ENCODE measurements around the gene DAG1.

DAG1 gene

DNA sequence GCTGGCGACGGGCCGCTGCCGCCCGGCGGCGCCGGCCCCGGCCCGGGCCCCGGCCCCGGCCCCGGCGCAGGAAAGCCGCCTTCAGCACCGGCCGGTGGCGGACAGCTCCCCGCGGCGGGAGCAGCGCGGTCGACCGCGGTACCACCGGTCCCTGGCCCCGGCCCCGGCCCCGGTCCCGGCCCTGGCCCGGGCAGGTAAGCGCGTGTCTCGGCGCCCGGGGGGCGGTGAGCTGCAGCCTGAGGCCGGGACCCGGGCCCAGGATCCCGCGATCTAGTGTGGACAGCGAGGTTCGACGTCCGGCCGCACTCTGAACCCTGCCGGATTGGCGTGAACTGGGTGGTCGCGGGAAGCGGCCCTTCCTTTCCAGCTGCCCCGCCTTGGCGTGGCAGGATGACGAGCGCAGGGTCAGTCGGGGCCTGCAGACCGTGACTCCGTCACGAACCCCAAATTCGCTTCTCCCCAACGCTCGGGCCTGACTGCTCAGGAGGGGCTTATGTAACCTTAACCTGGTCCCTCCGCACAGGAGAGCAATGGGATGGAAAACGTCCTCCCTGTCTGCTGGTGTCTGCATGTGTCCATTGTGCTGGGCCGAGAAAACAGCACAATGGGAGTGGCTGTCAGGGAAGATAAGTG is 84.7 kb downstream of the DAG1 start:
- no peak for DNase-seq

DNA sequence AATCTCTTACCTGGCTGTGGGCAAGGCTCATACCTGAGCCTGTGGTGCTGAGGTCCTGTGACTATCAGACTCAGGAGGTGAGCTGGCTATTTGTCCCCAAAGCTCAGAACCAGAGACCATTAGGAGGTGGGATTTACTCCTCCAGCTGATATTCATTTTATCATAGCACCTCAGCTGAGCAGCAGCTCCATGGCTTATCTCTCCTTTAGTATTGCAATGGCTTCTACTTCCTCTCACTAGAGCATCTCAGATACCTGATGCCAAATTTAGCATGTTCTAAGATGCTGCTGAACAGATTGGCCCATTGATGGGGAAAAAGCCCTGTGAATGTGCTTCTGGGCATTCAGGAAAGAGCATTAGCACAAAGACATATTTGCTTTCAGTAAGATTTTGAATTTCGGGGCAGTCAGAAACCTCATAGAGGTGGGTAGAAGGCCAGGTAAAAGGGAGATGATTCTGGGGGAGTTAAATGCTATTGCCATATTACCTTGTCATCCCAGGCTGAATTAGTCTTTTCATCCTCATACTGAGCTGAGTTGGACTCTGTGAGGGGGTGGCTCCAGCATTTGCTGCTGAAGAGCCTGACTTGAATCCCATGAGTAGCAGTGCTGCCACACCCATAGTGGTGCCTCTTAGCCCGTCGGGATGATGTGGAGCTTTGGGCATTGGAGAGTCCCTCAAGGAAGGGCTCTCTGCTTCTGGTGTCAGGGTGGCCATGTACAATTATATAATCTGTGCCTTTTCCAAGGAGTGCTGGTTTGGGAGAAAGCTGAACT is 86.6 kb downstream of the DAG1 start:
- no peak for DNase-seq

DNA sequence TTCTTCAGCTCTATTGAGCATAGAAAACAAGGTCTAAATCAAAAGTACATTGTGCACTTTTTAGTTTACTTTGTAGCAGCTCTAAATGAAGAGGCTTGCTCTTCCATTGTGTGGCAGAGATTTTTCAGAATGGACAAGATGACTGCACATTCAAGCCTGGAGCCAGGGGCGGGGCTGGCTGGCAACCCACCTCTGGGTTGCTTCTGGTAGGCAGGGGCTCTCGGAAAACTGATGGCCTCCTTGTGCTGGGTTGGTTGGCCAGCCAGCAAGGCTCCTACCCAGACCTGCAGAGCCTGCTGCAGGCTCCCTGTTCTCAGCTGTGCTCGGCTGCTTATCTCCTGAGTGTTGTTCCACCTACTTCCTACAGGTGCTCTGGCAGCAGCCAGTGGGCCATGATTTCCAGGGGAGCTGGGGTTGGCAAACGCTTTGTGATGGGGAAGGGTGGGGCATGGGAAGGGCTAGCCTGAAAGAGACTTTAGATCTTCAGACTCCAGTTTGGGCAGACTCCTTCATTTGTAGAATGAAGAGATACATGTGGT is 93.0 kb downstream of the DAG1 start:
- no peak for DNase-seq

DNA sequence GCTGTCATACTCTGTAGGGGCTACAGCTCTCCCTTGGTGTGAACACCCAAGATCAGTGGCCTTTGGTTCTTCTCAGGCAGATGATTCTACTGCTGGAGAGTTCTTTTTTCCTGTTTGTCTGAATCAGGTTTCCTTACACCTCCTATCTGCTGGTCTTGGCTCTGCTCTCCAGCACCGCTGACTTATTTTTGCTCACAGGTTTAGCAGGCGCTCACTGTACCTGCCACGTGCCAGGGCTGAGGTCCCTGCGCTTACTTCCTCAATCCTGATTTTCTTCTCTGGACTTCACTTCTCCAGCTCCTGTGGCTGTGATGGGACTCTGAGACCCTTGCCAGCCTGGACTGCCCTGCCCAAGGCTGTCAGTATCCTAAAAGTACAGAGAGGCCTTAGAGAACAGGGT is 93.7 kb downstream of the DAG1 start:
- DNase-seq: no peak

DNA sequence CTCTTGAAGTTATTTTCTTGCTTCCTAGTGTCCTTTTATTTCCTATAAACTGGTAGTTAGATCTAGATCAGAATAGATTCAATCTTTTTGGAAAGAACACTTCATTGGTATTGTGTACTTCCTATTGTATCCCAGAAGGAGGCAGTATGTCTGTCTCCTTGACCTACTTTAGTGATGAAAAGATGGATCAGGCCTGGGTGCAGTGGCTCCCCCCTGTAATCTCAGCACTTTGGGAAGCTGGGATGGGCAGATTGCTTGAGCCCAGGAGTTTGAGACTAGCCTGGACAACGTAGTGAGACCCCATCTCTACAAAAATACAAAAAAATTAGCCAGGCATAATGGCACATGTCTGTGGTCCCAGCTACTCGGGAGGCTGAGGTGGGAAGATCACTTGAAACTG is 96.2 kb downstream of the DAG1 start:
- no peak for DNase-seq

DNA sequence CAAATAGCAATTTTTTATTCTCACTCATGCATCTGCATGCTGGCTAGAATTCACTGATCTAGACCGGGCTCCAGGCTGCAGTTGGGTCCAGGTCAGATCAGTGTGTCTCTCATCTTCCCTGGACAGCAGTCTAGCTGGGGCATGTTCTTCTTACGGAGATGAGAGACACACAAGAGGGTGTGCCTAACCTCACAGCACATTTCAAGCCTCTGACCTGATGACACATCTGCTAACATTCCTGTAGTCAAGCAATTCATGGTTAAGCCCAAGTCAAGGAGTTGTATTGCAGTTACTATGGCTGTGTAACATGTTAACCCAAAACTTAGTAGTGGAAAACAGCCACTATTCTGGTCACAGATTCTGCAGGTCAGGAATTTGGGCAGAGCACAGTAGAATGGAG is 97.3 kb downstream of the DAG1 start:
- DNase-seq: no peak

DNA sequence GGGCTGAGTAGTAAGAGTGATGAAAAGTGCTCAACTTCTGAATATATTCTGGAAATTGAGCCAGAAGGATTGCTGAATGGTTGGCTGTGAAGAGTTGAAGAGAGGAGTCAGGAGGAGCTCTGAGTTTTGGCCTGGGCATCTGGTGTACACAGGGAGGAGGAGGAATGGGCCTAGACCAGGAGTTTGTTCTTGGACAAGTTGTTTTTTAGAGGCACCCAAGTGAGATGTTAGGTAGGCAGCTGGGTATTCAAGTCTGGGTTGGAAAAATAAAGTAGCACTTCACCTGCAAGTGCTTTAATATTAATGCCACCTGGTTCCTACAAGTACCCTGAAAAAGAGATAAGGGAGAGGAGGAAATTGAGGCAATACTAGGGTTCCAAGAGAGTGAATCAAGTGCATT is 98.9 kb downstream of the DAG1 start:
- no peak for DNase-seq

DNA sequence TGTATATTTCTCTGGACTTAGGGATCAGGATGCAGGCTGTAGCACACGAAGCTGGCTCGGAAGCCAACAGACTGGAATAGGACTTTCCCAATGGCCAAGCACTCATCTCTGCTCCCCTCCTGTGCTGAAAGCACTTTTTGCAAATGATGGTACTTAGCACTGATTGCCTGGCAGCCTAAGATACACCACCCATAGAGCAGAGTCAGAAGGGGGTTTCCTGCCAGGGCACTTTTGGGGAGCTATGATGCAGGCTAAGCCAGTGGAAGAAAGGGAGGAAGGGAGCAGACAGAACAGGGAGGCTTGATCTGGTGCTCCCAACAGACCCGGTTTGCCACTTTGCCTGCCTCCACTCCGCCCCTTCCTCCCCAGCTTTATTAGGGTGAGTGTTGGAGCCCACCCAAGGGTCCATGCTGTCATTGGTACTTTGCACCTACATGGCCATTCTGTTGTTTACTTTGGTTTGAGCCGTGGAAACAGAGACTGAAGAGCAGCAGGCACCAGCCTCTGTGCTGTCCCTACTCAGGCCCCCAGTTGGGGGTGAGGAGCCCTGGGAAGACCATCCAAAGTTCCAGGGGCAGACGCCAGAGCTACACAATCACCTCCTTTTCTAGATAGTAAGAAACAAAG is 100.1 kb downstream of the DAG1 start:
- DNase-seq: no peak

DNA sequence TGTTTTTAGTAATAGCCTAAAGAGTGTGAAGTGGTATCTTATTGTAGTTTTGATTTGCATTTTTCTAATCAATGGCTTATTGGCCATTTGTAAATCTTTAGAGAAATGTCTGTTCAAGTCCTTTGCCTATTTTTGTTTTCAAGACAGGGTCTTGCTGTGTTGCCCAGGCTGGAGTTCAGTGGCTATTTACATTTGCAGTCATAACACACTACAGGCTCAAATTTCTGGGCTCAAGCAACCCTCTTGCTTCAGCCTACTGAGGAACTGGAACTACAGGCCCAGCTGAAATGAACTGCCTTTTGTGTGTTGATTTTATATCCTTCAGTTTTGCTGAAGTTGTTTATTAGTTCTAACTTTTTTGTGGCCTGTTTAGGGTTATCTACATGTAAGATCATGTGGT is 112.1 kb downstream of the DAG1 start:
- DNase-seq: no peak
